Cerebellar cortex (tissue), 1 donor: ENCODE data around the gene ROBO1.
"Not testable (repeated sequence)": the region's sequence is repeated elsewhere in the genome, so short reads cannot be mapped to it uniquely, and the experiment has no call there.

Source experiments
- DNase-seq: peaks from one replicate; pipeline ENCODE4 v3.0.0-alpha.2; 2015; ENCODE audit warnings: low spot score

Gene ROBO1

GRCh38 chr3:78732471-78732870, 1035.3 kb downstream of the ROBO1 start:
- DNase-seq: no peak

DNA sequence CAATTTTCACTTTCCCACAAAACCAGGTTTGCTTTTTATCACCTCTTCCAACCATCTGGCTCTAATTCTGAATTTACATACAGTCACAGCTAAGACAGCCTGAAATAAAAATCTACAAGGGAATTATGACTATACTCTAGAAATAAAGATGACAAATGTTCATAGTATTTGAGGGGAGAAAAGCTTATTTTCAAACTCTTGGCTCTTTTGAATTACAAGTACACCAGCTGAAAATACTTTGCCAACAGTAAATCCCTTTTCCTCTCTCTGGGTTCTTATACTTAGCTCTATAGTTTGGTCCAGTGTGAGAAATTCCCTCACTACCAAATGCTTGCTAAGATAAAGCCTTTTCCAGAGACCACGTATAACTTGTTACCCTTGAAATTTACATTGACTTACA, 1037.9 kb downstream of the ROBO1 start:
- no peak for DNase-seq

GRCh38 chr3:78728406-78729145, 1039.2 kb downstream of the ROBO1 start:
- peak; percentile 70 for DNase-seq

- no peak for DNase-seq
Observed at GRCh38 chr3:78726545-78726944, 1041.3 kb downstream of the ROBO1 start.

DNA sequence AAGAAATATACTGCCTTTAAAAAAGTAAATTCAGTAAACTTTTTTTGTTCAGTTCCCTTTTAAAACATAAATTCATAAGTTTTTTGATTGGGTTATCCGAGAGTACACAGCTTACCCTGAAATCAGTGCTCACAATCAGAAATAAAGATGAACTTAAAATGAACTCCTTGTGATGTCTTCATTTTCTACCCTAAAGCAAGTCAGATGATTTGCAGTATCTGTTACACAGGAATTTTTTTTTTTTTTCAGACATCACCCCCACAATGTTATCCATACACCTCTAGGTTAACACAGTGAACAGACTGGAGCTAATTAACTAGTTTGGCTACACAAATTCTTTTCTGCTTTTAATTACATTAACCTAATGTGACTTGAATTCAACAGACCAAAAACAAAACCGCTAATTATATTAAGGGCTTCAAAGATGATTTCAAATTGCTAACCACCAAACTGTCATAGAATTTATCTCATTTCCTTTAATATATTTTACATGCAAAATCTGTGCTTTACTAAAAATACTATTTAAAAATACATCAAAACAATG, 1042.0 kb downstream of the ROBO1 start:
- no peak for DNase-seq

GRCh38 chr3:78724859-78725258, 1042.9 kb downstream of the ROBO1 start:
- no peak for DNase-seq

DNA sequence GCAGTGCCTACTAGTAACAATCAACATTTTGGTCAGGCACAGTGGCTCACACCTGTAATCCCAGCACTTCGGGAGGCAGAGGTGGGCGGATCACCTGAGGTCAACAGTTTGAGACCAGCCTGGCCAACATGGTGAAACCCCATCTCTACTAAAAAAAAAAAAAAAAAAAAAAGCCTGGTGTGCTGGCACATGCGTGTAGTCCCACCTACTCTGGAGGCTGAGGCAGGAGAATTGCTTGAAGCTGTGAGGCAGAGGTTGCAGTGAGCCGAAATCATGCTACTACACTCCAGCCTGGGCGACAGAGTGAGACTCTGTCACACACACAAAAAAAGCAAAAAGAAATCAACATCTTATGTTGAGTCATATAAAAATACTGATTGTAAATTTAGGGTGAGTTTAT, 1043.4 kb downstream of the ROBO1 start:
- not testable (repeated sequence) for DNase-seq

GRCh38 chr3:78721771-78722543, 1045.8 kb downstream of the ROBO1 start:
- DNase-seq: no peak

- no peak for DNase-seq
Observed at GRCh38 chr3:78718707-78719106, 1049.1 kb downstream of the ROBO1 start.

GRCh38 chr3:78717041-78717440, 1050.8 kb downstream of the ROBO1 start:
- no peak for DNase-seq

DNA sequence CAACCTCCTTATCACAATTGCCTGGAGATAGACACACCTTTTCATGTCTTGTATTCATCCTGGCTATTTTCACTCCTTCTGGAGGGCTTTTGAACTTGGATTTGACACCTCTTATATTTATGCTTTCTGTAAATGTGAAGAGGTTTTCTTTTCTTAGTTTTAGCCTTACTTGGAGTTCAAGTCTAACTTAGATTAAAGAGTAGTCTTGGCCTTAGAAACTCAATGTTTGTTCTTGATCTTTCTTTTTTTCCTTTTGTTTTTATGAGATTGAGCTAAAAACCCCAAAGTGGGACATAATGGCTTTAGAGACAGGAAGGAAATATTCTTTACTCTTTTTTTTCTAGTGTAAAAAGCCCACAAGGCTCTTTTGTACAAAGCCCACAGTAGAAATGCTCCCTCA, 1054.9 kb downstream of the ROBO1 start:
- no peak for DNase-seq

- no peak for DNase-seq
Observed at GRCh38 chr3:78712270-78712669, 1055.5 kb downstream of the ROBO1 start.

- DNase-seq: no peak
Observed at GRCh38 chr3:78708565-78709073, 1059.2 kb downstream of the ROBO1 start.

DNA sequence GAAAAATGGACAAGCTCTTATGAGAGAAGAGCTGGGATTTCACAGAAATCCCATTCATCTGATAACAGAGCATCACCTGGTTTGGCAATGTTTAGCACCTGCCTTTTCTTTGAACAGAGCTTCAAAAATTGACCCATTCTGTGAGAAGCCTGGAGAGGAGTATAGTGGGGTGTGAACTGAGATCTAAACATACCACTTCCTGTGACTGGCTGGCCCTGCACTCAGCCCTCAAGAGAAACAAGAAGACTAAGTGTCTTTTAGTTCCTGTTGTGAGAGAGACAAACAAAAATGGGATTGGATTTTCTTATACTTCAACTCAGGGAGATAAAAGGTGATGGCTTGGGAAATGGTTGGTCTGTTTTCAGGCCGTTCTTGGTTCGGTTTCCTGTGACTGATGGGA, 1060.2 kb downstream of the ROBO1 start:
- DNase-seq: no peak

DNA sequence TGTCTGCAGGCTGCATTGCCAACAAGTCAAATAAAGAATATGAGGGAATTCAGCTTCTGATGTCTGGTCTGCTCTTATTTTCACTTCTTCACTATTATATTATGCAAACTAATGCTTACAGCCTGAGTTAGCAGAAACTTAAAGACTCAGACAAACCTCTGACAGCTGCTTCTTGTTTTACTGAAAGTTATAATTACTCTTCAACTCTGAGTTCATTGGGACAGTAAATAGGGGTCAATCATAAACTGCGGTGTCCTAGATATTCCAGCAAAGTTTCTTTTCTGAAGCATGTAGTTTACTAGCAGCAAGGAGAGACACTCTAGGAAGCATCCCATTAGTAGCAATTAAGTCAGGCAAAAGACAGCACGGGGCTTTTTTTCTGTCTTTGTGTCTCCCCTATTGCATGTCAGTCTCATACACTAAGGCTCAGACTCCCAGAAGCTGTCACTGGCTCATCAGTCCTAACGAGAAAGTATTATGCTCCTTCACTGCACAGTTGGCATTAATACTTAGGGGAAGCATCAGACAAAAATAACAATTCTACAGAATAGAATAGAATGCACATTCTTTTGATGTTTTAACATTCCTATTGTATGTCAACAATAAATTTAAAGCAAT, 1060.8 kb downstream of the ROBO1 start:
- DNase-seq: no peak

GRCh38 chr3:78703944-78704343, 1063.9 kb downstream of the ROBO1 start:
- DNase-seq: no peak

DNA sequence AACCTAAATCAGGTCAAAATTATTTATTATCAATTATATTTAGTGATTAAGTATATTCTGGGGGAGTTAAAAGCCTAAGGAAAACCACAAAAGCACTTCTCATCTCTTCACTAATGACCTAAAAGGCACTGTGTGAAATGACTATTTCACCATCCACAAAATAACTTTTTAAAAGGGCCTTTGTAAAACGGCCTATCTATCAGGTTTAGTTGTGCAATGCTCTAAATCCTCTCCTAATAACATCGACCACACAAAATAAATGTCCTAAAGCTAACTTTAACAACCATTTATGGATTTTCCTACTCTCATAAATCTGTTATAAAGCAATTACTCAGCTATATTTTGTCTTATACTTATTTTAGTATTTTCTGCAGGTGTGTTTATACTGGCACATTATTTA, 1066.3 kb downstream of the ROBO1 start:
- no peak for DNase-seq

GRCh38 chr3:78698431-78698830, 1069.4 kb downstream of the ROBO1 start:
- DNase-seq: no peak

DNA sequence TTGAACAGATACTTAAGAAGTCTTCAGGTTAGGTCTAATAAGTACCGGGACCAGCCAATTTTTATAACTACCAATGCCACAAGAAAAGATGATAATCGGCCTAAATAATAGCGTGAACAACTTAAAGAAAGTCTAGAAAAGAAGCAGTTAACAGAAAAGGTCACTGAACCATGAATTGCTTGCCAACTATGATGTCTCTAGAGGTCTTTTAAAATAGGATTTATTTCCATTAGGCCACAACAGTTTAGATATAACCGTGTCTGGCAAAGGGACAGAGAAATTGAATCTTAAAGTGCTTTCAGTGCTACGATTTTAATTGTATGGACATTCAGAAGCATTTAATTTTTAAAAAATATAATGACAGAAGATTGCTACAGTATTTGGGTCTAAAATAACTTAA, 1070.4 kb downstream of the ROBO1 start:
- DNase-seq: no peak

DNA sequence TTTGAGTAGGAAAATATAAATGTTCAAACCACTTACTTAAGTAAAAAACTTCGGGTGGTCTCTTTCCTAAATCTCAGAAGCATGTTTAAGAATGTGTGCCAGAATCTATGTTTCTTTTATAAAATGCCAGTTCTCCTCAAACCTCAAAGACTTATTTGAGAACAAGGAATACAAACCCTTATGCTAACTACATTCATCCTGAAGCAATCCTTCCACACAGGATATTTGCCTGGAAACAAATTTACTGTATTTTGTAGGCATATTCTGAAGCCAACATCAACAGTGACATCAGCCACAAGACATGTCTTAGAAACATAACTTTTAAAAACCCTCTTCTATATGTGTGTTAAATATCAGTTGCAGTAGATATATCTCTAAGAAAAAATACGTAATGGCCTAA, 1077.0 kb downstream of the ROBO1 start:
- no peak for DNase-seq

- DNase-seq: no peak
Observed at GRCh38 chr3:78689378-78689777, 1078.4 kb downstream of the ROBO1 start.

- no peak for DNase-seq
Observed at GRCh38 chr3:78687520-78687919, 1080.3 kb downstream of the ROBO1 start.

- no peak for DNase-seq
Observed at GRCh38 chr3:78683284-78683683, 1084.5 kb downstream of the ROBO1 start.
